Astrocyte of the cerebellum (primary cell): ENCODE data around the gene EMX1.

ENCODE experiments used
- DNase-seq: peaks from one replicate; pipeline ENCODE4 v3.0.0-alpha.2; 2011; ENCODE audit warnings: low read depth
- H3K4me3 ChIP-seq: 2 replicates; pipeline ENCODE4 v1.5.1; 2011; ENCODE audit warnings: mild to moderate bottlenecking, low read depth, low read length, moderate library complexity
- CTCF ChIP-seq: IDR thresholded peaks from 2 replicates; pipeline ENCODE4 v1.5.1; 2012; ENCODE audit warnings: low read length, low read depth, moderate library complexity, mild to moderate bottlenecking; ENCODE audit errors: missing control alignments
- in situ Hi-C: cut with HindIII; loops from 2 replicates; pipeline ENCODE4 v1.10.0; 2017; ENCODE audit warnings: low sequenced_read_pairs

Gene EMX1

GRCh38 chr2:72956936-72957335, 39.6 kb downstream of the EMX1 start:
- in situ Hi-C loops = no loop called here
- no peak for TF ChIP-seq CTCF
- H3K4me3 ChIP-seq = no peak overlapping the region
- DNase-seq = no peak

- no peak for TF ChIP-seq CTCF
- DNase-seq = no peak
- H3K4me3 ChIP-seq = no peak overlapping the region
- in situ Hi-C loops = no loop called here
These were observed 41.4 kb downstream of the EMX1 start for GRCh38 chr2:72958542-72959385.

- H3K4me3 ChIP-seq = no peak overlapping the region
- no peak for DNase-seq
- no peak for TF ChIP-seq CTCF
- in situ Hi-C loops = no loop called here
These were observed 42.2 kb downstream of the EMX1 start for GRCh38 chr2:72959554-72959953.

- H3K4me3 ChIP-seq = no peak overlapping the region
- in situ Hi-C loops = no loop called here
- no peak for TF ChIP-seq CTCF
- no peak for DNase-seq
These were observed 43.0 kb downstream of the EMX1 start for GRCh38 chr2:72959995-72960981.

GRCh38 chr2:72961036-72961720, 43.9 kb downstream of the EMX1 start:
- in situ Hi-C loops = no loop called here
- no peak for TF ChIP-seq CTCF
- H3K4me3 ChIP-seq = no peak overlapping the region
- DNase-seq = no peak

- H3K4me3 ChIP-seq = no peak overlapping the region
- in situ Hi-C loops = no loop called here
- no peak for TF ChIP-seq CTCF
- DNase-seq = no peak
These were observed 44.6 kb downstream of the EMX1 start for GRCh38 chr2:72961853-72962468.
